EL (cell line): ENCODE measurements around the gene SETD4.

Experiments used
- DNase-seq: peaks from one replicate; pipeline ENCODE4 v3.0.0-alpha.2; 2016

The SETD4 gene

DNA sequence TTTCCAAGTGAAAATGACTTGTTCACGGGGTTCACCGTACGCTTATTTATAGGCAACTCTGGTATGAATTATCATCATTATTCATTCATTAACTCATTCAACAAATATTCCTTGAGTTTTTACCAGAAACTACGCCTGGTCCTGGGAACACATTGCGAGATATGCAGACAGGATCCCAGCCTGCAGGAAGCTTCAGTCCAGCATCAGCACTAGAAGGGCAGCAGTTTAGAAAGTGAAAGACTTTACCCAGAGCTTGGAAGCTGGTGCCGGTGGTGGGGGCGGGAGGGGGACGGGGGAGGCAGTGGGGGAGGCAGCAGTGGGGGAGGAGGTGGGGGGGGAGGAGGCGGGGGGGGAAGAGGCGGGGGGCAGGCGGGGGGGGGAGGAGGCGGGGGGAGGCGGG is 55.9 kb downstream of the SETD4 start:
- no peak for DNase-seq

DNA sequence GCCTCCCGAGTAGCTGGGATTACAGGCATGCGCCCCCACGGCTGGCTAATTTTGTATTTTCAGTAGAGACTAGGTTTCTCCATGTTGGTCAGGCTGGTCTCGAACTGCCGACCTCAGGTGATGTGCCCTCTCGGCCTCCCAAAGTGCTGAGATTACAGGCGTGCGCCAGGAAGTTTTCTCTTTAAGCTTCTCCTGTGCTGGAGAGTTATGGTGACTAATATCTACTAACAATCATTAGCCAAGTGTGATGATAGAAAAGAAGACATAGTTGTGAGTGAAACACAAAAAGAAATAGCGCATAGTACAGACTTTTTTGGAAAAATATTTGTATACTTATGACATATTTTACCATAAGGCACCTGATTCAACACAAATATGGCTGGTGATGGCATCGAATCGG is 56.5 kb downstream of the SETD4 start:
- no peak for DNase-seq

DNA sequence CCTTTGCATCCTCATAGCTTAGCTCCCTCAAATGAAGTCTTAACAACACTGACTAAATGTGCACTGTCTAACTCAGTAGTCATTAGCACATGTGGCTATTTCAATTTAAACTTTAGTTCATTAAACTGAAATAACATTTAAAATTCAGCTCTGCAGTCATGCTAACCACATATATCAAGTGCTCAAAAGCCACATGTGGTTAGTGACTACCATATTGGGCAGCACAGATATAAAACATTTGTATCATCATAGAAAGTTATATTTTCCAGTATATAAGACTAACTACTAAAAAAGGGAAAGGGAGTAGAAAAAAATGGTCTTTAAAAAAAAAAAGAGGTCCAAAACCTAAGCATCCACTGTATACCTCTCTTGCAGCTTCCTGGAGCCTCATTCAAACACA is 64.1 kb downstream of the SETD4 start:
- DNase-seq: no peak

DNA sequence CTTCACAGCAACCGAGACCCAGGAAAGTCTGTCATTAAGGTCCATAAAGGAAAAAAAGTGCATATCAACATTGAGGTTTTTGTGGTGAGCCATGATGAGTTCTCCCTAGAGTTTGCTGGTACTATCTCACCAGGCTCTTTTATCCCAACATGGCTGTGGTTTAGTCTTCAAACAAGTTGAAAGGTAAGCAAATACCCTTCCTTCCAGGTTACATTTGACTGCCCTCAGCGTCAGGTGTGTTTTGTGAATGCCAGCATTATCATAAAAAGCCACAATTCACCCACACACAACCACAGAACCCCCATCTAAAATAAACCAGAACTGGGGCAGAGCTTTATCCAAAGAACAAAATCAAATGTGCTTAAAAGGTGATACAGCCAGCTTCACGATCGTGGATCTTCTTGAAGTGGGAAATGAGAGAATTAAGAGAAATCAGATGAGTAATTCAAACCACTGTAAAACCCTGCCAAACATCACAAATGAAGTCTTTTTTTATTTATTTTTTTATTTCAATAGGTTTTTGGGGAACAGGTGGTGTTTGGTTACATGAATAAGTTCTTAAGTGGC is 64.7 kb downstream of the SETD4 start:
- DNase-seq: no peak

DNA sequence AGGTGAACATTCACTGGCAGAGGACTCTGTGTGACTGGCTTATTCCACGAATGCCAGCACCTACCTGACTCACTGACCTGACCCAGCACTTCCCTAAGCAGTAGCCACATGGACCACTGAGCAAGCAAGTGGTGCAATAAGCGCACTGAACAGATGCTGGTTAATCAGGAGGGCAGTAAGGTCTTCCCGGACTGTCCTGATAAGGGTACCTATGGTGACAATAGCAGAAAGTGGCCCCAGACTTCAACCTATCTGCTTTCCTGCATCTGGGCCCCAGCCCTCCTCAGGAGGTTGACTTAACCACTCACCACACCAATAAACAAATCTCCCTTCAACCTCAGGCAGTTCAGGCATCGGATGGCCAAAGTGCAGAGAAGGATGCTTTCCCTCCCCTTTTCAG is 65.7 kb downstream of the SETD4 start:
- DNase-seq: no peak

DNA sequence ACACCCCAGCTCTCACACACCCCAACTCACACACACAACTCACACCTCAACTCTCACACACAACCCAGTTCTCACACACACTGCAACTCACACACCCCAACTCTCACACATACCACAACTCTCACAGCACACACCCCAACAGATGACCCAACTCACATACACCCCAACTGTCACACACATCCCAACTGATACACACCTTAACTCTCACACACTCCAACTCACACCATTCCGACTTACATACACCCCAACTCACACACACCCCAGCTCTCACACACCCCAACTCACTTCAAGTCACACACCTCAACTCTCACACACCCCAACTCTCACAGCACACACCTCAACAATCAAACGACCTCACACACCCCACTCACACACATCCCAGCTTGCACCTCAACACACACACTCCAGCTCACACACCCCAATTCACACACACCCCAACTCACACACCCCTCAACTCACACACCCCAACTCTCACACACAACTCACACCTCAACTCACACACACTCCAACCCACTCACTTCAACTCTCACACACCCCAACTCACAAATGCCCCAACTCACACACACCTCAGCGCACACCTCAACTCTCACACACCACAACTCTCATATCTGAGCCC is 66.3 kb downstream of the SETD4 start:
- DNase-seq: no peak

DNA sequence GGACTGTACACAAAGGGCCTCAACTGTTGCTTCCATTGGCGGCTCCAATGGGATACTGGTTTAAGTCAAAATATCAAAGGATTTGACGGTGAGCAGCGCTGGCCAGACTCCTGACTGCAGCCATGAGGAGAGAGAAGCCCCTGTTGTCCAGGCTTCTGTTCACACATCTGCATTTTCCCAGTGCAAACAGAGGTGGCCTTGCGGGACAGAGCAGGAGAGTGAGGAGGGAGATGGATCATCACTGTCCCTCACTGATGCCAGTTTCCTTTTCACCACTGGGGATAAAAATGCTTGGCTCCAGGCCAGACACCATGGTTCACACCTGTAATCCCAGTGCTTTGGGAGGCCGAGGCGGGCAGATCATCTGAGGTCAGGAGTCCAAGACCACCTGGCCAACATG is 69.2 kb downstream of the SETD4 start:
- no peak for DNase-seq

DNA sequence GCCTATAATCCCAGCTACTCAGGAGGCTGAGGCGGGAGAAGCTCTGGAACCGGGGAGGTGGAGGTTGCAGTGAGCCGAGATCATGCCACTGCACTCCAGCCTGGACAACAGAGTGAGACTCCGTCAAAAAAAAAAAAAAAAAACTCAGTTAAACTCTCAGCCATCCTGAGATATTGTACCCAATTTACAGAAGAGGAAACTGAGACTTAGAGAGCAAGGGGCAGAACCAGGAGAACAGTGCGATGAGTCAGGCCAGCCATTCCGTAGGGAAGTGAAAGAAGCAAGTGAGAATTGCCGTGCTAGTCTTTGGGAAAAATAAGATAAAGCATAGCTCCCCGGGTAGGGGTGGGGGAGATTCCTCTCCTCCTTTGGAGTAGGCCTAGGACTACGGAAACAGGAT is 69.7 kb downstream of the SETD4 start:
- DNase-seq: no peak

DNA sequence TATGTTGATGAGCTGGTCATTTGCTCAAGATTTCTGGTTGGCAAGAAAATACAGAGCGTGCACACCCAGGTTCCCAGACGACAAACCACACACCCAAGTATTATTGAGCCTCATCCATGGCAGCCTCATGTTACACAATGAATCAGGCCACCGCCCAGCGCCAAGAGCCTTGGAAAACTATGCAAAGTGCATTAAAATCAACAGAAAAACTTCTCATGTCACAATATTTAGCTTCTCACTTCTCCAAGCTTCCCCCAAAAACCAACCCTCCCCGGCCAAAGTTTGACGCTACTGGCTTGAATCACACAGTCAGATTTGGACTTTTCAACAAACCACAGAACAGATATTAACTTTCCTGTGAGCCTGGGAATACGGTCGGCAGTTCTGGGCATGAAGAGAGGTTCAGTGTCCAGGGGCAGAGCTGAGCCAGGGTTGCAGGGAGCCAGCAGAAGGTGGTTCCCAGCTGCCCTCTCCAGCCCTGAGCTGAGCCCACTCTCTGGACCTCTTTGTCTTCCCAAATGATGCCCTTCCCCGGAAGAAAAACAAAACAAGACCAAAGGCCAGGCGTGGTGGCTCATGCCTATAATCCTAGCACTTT is 71.1 kb downstream of the SETD4 start:
- no peak for DNase-seq

DNA sequence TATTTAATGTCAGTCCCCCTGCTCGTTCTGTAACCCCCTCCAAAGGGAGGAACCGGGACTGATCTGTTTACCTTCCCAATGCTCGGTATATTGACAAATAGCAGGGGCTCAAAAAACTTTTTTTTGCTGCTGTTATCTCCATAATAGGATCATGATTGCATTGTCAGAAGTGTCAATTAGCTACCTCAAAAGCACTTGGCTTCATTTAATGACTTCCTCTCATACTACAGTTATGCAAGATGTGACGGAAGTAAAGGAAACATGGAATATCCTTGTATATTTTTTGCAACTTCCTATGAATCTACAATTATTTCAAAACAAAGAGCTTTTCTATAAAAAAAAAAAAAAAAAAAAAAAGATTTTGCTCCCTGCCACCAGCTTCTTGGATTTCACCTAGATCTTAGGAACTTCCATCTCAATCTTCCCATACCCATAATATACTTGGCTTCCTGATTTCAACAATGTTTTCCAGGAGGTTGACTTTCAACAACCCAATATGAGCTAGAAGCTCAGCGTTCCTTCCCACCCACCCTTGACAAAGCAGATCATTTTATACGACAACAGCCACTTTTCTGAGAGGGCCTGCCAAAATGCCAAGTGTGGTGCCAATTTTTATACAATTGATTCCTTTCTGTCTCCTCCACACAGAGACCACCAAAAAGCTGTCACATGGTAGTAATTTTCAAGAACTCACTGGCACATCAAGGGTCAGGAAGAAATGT is 71.7 kb downstream of the SETD4 start:
- no peak for DNase-seq

DNA sequence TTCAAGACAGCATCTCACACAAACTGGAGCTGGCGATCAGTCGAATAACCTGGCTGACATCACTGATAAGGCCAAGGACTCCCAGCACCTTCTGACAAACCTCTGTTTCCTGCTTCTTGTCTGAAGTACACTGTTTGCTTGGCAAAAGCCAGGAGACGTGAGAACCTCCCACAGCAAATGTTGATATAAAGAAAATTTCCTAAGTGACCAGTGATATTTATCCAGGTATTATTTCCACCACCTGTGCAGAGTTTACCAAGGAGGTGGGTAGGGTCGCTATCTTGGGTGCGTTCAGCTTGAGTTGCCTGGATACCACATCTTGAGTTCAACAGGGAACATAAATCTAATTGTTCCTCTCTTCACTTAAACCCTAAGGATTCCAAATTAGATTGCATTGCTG is 72.9 kb downstream of the SETD4 start:
- no peak for DNase-seq

DNA sequence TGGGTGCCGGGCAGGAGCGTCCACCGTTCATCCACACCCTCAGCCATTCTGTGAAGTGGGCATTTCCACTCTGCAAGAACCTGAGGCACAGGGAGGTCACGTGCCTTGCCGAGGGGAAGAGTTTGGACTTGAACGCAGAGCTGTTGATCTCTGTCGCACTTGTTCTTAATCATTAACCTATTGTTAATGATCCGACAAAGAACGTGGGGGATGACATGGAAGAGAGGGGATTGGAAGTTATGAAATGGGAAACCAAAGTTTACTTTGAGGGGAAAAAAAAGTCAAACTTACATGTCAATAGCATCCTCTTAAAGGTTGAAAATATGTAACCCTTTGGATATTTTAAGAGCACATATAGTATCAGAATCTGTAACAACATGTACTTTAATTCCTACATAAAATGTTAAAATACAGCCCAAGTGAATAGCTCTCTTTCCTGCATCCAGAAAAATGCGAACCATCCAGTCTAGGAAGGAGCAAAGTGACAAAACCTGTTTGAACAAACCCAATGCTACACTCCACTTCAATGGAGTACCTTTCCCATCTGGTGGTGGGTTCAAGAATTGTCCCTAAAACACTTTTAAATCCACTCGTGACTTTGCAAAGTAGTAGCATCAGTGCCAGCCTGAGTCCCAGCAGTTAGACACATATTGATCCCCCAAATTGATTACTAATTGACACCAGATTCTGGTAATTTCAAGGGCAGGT is 75.5 kb downstream of the SETD4 start:
- no peak for DNase-seq
